IPS-NIHi7 (cell line): Measurements from ENCODE around the gene DNAH2.

Experiments
- DNase-seq: peaks from one replicate; pipeline ENCODE4 v3.0.0; 2012; ENCODE audit warnings: mixed read lengths; ENCODE audit errors: extremely low spot score

Gene DNAH2

DNA sequence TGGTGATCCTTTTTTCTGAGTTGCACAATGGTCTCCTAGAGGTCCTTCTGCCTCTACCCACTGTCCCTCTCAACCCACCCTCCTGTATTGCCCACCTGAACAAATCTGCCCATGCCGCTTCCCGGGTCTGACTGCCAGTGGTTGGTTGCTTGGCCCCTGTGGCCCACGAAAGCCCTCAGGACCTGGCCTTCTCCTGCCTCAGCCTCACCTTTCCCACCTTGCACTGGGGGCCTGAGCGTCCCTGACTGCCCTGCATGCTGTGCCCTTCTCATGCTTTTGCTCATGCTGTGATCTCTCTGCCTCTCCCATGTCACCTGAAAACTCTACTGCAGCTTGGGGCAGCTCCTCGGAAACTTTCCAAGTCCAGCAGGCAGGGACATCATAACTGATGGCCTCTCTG lies 102.7 kb downstream of the DNAH2 start:
- no peak for DNase-seq

DNA sequence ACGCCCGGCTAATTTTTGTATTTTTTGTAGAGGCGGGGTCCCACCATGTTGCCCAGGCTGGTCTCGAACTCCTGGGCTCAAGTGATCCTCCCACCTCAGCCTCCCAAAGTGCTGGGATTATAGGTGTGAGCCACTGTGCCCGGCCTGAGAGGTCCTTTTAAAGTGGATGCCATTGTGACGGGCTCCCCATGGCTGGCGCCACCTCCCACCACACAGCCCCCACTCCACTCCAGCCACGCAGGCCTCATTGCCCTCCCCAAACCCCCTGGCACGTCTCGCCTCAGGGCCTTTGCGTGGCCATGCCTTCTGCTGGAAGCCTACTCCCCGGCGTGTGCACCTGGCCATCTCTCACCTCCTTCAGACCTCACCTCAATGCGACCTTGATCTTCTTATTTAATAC lies 104.6 kb downstream of the DNAH2 start:
- DNase-seq, result no peak

DNA sequence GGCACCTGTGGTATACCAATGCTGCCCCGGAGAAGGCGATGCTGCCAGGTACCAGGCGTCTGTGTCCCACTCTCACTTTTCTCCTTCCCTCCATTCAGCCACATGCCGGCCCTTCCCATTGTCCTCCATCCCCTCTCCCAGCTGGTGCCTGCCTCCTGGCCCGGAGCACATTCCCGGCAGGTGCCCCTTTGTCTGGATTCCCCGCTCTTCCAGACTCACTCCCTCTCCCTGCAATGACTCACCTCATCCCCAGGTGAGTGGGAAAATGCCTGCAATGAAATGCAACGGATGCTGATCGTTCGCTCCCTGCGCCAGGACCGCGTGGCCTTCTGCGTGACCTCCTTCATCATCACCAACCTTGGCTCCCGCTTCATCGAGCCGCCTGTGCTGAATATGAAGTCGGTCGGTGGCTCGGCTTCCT lies 106.0 kb downstream of the DNAH2 start:
- peak; percentile 72 for DNase-seq

DNA sequence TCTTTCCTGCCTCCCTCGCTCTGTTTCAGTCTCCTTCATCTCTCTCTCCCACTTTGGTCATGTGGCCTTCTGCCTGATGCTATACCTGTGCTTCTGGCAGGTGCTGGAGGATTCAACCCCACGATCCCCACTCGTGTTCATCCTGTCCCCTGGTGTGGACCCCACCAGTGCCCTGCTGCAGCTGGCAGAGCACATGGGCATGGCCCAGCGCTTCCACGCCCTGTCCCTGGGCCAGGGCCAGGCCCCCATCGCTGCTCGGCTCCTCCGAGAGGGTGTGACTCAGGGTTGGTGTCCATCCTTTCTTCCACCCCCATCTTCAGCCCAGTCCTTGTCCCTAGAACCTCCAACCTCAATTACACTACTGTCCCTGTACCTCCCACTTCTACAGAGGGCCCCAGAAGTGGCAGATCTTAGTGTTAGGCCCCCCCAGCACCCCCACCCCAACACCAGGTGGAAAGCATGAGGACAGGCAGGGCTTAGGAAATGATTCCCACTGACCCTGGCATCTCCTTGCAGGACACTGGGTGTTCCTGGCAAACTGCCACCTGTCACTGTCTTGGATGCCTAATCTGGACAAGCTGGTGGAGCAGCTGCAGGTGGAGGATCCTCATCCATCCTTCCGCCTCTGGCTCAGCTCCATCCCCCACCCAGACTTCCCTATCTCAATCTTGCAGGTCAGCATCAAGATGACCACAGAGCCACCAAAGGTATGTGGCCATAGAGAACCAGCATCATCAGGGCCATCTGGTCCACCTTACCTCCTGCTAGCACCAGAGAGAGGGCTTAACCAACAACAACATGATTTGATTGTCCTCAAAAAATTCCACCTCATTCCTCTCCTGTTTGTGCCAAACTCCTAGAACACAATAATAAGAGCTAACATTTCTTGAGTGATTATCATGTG lies 106.7 kb downstream of the DNAH2 start:
- DNase-seq, result no peak

DNA sequence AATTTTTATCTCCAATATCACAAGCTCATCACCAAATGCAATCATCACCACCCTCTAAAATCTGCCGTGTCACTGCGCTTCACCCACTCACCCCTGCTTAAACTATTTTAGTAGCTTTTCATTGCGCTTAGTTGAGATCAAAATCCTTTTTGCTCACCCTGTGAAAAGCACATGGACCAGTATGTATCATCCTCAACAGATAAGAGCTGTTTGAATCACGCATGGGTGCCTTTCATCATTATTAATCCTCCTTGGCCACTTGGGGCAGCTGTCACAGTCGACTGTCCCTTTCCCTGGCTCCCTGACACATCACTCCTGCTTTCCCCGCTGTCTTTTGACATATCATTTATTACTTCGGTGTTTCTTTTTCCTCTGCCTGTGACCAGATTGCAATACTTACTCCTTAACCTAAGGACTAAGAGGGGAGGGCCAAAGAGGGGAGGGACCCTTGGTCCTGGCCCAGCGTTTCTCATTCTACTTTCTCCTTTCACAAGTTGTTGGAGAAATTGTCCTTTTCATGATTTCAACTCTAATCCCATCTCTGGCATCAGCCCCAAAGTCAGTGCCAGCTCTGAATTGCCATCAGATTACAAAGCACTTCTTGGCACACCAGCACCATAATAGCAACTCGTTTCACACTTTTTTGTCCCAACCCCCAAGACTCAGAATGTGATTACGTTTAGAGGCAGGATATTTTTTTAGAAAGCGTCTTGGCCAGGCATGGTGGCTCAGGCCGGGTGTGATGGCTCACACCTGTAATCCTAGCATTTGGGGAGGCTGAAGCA lies 107.9 kb downstream of the DNAH2 start:
- DNase-seq, result no peak

DNA sequence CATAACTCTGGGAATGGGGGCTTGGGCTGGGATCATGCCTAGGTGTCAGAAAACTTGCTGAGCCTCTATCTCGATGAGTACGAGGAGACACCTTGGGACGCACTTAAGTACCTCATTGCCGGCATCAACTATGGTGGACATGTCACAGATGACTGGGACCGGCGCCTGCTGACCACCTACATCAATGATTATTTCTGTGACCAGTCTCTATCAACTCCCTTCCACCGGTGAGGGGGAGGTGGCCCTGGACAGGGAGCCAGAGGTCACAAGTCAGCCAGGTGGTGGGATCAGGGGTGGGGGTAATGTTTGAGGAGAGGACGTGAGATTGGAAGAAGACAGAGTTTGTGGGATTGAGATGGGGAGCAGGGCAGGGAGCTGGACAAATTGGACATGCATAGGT lies 113.1 kb downstream of the DNAH2 start:
- DNase-seq, result no peak

DNA sequence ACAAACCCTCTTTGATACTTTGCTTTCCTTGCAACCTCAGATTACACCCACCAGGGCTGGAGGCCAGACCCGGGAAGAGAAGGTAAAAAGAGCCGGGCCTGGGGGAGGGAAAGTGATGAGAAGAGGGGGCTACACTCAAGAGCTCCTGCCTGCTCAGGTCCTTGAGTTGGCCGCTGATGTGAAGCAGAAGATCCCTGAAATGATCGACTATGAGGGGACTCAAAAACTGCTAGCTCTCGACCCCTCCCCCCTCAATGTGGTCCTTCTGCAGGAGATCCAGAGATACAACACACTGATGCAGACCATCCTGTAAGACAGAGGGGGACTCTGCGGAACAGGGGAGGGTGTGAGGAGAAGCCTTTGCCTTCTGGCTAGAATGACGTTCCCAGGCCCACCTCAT lies 113.7 kb downstream of the DNAH2 start:
- DNase-seq, result no peak

DNA sequence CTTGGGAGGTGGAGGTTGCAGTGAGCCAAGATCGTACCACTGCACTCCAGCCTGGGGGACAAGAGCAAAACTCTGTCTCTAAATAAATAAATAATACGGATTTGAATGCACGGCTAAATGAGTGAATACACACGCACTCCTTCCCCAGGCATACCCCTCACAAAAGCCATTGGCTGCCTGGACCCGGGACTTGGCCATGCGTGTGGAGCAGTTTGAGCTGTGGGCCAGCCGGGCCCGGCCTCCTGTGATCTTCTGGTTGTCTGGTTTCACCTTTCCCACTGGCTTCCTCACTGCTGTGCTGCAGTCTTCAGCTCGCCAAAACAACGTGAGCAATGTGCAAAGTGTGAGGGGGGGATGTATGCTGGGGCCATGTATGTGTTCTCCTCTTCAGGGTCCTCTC lies 114.9 kb downstream of the DNAH2 start:
- DNase-seq, result no peak

DNA sequence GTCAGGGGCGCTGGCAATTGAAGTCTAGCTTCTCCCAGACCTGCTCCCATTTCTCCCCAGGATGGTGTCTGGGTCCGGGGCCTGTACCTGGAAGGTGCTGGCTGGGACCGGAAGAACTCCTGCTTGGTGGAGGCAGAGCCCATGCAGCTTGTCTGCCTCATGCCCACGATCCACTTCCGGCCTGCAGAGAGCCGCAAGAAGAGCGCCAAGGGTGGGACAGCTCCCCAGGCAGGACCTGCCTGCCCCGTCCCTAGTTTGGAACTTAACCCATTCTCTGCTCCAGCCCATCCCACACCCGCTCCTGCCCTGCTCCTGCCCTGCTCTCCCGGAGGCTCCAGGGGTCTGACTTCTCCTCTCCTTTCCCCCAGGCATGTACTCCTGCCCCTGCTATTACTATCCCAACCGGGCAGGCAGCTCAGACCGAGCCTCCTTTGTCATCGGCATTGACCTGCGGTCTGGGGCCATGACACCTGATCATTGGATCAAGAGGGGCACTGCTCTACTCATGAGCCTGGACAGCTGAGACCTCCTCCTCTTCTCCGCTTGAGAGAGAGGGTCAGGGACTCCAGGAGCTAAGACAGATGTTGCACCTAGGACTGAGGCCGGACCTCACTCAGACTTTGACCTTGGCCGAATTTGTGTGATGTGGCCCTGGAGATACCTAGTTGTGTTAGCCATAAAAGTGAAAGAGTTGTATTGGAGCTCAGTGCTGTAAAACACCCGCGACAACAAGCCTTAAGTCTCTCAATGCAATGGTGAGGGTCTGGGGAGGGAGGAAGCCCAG lies 115.7 kb downstream of the DNAH2 start:
- DNase-seq, result no peak

DNA sequence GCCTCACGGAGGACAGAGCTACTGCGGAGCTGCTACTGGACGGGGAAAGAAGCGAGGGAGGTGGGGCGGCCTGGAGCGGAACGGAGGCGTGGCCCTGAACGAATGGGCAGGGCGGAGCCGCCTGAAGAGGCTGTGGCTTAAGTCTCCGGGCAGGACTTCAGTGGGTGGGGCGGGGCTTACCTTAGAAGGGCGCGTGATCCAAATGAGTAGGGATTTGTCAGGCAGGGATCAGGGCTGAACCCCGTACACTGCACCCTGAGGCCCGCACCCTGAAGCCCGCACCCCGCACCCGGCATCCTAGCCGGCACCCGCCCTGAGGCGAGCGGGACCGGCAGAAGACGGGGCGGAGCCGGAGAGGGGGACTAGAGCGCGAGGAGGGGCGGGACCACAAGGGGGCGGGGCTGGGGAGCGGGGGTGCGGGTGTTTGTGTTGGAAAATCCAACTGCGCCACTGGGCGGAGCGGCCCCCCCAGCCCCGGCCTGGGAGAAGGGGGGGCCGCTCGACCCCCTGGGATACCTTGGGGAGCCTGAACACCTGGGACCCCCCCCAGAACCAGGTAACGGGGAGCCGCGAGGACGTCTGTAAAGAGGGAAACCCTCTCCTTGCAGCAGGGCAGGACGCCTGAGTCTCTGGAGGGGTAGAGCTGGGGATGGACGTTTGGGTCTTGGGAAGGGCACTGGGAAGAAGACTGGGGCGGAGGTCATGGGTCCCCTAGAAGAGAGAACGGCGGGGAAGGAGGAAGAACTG lies 116.4 kb downstream of the DNAH2 start, which contains the start of gene KDM6B:
TSS of gene KDM6B (plus strand) at position 423 of the 747 bp plus-strand sequence. CDS start 11,338 bp downstream, outside the sequence.
- peak; percentile 92 for DNase-seq

DNA sequence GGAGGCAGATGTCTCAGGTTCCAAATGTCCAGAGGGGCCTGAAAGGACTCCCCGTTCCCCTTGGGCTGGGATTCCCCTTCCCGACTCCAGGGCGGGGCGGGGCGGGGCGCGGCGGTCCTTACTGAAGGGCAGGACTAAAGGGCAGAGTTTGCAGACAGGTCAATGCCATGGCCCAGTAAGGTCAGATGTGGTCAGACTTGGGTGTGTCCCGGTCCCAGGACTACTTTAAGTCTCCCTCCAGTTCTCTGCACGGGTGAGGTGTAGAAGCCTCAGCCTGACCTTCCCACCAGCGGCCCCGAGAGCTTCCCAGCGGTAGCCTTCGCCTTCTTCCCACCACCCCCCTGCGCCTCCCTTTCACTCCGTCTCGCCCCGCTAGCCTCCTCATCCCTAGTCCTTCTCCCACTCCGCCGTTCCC lies 117.0 kb downstream of the DNAH2 start:
- DNase-seq, result no peak

DNA sequence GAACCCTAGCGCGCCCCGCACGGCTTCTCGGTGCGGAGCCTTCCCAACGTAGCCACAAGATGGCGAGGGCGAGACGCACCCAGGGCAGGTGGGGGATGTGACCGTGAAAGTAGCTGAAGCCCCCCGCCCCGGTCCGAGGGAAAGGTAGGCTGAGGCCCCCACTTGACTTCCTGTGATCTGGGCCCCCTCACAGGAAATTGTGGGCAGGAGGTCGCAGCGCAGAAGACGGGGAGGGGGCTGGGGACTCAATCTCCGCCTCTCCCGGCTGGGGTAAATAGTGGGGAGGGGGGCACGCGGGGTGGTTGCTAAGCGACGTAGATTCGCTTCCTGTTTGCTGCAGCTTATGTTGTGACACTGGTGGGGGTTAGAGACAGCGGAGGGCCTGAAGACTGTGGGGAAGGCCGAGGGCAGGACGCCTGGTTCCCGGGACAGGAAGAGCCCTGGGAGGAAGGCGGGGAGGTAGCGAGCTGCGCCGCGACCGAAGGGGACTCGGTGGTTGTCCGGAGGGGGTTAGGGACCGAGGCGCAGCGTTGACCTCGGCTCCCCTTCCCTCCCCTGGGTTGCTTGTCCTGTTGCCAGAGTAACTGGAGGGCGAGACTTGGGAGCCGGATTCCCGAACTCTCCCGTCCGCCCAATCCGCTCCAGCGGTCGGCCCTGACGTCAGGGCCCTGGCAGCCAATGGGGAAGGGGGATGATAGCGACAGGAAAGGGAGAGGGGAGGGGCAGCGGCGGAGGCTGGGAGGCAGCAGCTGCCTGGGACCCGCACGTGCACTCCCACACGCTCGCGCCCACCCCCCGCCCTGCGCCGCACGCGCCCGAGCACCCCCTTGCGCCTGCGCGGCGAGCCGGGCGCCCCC lies 117.6 kb downstream of the DNAH2 start:
- DNase-seq, result peak; percentile 88

DNA sequence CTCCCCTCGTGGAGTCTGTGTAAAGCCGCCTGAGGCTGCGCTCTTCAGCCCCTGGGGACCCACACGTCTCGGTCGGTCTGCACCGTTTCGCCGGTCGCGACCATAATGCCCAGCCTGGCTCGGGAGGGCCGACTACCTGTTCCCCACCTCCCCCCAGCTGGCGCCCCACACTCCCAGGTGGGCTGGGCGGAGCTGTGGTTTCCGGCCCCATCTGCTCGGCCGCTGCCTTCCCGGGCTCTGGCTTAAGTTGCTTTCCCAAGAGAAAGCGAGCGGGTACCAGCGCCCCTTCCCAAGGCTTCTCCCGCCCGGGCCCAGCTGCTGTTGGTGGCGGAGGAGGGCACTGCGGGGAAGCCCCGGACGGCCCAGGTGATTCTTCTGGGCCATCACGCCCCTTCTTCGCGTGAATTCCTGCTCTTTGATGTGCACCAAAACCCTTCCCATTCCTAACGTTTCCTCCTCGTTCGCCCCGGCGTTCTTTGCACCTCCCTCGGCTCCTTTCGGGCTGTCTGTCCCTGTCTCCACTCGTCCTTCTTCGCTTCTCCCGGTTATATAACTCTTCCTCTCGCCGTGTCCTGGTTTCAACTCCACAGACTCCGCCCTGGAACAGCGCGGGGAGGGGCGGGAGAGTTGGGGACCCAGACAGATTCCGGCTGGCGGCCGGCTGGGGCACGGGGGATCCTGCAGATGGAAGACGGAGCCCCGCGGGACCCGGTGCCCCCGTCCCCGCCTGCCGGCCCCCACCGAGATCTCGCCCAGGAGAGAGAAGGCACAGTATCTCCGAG lies 118.5 kb downstream of the DNAH2 start:
- DNase-seq, result no peak

DNA sequence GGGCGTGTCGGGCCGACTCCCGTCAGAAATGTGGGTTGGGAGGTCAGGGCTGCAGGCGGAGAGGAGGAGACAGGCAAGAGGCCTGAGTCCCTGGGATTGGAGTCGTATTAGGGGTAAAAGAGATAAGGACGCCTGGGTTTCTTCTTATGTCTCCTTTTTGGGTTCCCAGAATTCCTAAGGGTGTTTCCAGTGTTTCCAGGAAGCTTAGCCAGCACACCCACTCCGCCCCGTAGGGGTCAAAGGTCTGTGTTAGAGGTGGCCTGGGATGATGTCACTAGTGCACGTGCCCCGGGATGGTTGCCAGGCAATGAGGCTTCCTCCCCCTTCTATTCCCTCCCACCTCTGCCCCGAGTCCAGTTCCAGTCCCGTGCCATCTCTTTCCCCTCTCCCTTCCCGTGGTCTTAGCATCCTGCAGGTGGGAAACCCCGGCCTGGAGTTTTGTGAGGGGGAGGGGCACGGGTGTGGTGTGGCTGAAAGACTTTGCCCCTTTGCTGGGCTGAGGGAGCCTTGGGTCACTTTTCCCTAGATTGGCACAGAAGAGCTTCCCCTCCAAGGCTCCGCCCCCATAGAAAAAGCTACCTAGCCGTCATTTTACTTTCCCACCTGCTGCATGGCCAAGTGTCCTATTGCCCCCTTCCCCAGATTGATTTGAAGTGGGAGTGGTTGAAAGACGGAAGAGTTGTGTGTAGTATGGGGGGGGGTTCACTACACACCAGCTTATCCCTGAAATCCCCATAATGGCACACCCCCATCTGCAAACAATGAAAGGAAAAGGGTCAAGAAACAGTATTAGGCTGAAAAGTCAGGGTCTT lies 119.3 kb downstream of the DNAH2 start:
- DNase-seq, result peak; percentile 76

DNA sequence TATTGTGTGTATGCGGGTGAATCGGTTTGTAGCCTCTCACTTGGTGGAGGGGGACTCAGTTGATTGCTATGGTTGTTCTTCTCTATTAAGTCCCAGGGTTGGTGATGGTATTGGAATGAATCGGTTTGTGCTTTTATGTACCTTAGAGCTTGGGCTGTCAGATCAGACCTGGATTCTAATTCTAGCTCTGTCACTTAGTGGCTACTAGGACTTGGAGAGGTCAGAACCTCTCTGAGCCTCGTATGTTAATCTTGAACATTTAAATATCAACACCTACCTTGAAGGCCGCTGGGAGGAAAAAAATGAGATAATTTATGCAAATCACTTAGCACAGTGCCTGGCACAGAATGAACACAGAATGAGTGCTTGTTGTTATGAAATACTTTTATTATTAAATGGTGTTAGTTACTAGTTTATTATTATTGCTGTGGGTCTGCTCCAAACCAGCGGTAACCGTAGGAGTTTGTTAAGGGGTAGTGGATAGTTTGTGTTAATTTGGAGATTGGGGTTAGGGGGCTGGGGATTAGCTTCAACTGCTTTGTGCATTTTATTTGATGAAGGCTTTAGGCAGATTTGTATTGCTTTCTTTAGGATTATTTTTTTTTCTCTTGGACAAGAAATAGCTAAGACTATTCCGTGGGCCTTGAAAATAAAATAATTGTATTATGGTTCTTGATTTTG lies 120.0 kb downstream of the DNAH2 start:
- no peak for DNase-seq

DNA sequence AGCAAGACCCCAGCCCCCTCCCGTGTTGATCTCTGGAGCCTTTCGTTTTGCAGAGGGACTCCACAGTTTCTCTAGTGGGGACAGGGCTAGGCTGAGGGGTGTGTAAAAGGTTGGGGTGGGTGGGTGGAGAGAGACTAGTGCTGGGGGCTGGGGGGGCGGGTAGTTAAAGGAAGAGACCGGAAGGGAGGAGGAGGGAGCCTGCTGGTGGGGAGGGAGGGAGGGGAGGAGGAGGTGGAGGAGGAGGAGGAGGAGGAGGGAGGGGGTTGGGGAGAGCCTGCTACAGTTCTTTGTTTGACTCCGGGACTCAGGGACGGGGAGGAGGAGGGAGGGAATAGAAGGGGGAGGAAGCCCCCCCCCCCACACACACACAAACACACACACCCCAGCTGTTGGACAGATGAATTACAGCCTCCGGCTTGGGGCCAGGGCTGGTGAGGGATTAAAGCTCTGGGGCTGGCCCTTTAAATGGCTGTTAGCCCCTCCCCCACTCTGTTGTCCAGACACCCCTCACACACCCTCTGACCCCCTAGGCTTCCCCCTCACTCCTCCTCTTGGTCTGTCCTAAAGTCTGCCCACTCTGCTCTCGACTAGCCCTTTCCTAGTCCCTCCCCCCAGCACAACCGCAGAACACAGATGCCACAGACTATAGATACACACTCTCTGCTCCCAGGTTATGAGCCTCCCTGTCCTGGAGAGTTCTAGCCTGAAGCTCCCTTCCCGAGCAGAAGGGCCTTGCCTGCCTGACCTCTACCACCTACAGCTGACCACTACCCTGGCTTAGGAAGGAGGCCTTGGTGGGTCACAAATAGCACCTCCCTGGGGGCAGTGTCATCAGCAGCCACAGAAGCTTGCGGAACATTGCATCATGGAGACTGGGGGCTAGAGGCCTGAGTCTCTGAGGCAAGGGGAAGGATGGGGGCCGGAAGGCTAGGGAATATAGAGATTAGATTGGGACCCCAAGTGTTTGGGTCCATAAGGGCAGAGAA lies 120.8 kb downstream of the DNAH2 start:
- DNase-seq, result no peak
